ENCODE measurements around the gene NKIRAS1.

DNA sequence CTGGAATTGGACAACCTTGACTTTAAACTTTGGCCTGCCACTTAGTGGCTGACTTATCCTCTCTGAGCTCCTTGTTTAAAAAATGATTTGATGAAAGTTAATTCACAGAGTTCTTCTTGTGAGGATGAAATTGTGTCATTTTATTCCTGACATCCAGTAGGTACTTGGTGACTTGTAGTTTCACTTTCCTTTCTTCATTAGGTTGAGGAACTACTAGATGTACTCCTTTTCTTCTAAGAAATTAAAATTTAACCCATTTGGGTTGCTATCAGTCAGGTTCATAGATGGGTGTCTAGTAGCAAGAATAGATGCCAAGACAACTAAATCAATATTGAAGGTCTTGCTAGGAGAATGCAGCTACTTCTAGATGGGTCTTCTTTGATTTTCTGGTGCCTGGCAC lies 33.5 kb upstream of the NKIRAS1 start:
- TF ChIP-seq, protein P1, sequence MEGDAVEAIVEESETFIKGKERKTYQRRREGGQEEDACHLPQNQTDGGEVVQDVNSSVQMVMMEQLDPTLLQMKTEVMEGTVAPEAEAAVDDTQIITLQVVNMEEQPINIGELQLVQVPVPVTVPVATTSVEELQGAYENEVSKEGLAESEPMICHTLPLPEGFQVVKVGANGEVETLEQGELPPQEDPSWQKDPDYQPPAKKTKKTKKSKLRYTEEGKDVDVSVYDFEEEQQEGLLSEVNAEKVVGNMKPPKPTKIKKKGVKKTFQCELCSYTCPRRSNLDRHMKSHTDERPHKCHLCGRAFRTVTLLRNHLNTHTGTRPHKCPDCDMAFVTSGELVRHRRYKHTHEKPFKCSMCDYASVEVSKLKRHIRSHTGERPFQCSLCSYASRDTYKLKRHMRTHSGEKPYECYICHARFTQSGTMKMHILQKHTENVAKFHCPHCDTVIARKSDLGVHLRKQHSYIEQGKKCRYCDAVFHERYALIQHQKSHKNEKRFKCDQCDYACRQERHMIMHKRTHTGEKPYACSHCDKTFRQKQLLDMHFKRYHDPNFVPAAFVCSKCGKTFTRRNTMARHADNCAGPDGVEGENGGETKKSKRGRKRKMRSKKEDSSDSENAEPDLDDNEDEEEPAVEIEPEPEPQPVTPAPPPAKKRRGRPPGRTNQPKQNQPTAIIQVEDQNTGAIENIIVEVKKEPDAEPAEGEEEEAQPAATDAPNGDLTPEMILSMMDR (IDR thresholded peaks at IDR 0.05), result no peak
- no peak for TF ChIP-seq ZFX (IDR thresholded peaks at IDR 0.05; ENCODE audit: borderline replicate concordance)

All from 22Rv1 (cell line).